Fibroblast of skin of left quadriceps (primary cell): ENCODE results near the gene EHF.
A peak's percentile ranks its signal among the peaks of the same experiment; 100 is the strongest.
"Not testable (repeated sequence)": the region's sequence is repeated elsewhere in the genome, so short reads cannot be mapped to it uniquely, and the experiment has no call there.

Source experiments
- DNase-seq, 2 experiments: peaks; one replicate each; pipeline ENCODE4 v3.0.0-alpha.2; 2013; ENCODE audit warnings: low read depth in 2 of 2

EHF gene

DNA sequence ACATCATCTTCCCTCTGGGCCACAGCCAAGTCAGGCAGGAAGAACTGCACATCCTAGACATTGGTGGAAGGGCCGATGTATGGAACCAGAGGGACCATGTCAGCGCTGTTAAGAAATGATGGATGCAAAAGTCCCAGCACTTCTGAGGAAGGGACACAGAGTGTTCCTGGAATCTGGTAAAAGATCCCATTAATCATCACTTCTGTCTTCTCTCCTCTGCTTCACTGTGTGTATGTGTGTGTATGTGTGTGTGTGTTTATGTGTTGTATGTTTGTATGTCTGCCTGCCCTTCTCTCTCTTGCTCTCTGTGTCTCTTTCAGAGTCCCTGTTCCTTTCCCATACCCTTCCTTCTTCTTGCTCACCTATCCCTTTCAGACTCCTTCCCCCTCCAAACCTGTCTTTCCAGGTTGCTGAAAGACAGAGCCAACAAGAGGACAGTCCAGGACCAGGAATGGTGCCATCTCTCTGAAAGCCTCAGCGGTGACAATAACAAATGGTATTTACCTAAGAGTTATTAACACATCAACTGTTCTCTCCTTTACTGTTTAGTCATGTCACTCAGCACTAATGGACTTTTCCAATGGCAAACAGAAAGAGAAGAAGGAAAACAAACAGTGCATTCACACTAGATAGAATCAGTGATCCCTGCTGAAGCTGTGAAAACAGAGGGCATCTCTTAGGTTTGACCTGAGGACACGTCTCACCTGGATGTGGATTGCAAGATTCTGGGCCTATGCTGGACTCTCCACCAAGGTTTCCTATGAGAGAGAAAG, 47.1 kb downstream of the EHF start:
- DNase-seq: no peak

DNA sequence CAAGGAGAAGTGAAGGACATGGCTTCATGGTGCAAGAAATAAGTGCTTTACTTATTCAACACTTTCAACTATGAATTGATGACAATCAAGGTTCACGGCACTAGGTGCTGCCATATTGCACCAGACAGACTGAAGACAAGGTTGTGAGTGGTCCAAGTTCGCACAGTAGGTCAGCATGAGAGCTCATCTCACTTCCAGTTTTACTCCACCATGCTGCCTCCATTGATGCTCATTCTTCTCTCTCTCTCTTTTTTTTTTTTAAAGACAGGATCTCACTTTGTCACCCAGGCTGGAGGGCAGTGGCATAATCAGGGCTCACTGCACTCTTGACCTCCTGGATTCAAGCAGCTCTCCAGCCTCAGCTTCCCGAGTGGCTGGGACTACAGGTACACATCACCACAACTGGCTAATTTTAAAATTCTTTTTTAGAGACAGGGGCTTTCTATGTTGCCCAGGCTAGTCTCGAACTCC, 47.7 kb downstream of the EHF start:
- DNase-seq: no peak

DNA sequence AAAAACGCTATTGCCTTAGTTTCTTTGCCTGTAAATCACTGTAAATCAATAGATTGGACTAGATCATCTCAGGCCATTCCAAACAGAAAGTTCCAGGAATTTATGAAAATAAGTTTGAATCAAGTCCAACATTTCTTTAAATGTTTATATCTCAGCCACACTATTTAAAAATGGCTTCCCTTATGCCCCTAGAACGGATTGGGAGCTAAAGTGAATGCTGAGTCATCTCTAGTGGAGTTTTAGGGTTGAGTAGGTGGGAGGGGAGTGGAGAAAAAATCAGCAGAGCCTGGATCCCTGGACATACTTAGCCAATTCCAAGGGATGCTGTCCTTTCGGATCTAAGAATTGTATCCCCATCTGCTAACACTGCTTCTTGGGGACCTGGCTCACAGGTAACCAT, 48.6 kb downstream of the EHF start:
- DNase-seq: no peak

DNA sequence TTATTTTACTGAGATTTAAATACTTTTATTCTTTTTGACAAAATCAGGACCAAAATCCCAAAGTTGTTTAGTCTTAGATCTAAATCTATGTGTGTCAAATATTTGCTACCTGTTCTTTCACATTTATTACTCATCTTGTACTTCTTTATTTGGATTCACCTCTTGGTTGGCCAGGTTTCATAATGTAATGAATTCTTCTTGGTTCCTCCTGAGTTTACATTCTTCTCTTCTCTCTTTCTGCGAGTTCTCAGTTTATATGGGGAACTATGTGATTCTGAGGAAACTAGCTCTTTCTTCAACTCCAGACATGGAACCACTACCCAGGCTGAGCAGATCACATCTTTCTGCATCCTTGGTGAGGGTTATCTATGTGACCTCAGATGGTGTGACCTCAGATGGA, 50.2 kb downstream of the EHF start:
- no peak for DNase-seq

DNA sequence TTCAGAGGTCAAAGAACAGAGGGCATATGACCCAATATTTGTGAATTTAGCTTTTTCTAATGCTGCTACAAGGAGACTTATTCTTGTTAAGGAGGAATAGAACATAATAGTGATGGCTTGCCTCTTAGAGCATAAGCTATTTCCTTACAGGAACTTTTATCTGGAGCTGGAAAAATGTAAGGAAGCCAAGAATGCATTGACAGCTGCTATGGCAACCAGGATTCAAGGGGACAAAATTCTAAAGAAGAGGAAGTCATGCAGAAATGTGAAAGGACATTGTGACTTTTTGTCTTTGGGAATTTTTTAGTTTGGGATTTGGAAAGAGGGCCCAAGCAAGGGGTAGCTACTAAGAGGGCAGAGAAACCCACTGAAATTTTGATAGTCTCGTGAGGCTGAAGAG, 51.1 kb downstream of the EHF start:
- no peak for DNase-seq

DNA sequence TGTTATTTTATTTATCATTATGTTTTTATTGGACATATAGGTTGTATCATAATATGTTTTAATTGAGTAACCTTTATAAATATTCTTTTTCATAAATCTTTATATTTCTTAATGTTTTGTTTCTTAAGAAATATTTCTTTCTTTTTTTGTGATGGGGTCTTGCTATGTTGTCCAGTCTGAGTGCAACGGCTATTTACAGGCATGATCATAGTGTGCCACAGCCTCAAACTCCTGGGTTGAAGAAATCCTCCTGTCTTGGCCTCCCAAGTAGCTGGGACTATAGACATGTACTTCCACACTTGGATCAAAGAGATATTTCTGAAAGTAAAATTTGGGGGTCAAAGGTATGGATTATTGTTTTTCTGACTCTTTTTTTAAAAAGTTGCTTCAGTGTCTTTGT, 53.1 kb downstream of the EHF start:
- DNase-seq: no peak

DNA sequence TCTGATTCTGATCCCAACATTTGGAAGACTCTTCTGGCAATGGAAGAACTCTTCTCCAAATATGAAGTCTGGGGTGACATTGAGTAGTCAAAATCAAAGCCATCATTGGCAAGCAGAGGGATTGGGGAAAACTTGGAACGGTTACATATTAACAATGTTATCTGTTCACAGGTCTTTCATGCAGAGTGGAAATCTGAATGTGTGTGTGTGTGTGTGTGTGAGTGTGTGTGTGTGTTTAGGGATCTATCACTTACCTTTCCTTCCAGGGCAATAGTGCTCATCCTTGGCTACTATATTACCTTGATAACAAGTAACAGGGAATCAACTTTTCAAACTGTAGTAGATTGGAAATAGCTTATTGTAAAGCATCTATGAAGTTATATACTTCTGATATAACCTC, 55.3 kb downstream of the EHF start:
- no peak for DNase-seq

DNA sequence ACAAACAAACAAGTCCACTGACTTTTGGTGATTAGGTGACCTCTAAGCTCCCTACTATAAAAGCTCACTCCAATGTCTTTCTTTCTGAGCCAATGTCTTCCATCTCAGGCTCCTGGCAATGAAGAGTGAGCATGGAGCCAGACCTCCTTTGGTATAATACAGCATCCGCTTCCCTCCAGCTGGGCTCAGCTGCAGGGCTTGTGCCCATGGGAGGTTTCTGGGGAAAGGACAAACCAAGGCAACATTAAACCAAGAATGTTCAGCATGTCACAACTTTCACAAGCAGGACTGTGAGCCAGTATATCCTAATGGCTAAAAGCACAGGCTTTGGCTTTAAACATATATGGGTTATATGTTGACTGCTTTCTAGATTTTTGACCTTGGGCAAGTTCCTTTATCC, 58.8 kb downstream of the EHF start:
- no peak for DNase-seq

DNA sequence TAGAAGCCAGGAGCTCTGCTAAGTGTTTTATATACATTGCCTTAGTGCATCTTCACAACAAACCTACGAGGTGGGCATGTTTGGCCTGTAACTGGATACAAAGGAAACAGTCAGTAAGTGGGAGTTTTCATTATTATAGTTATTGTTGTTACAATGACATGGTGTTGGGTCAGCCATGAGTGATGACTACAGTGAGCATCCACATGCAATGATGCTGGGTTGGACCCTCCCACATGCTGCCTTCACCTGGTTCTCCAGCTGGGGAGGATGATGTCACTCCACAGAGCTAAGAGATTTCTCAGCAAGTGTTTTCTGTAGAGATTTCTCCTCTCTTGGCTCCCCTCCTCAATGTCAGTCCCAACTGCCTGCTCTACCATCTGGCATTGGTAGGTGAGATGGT, 59.3 kb downstream of the EHF start:
- DNase-seq: no peak

DNA sequence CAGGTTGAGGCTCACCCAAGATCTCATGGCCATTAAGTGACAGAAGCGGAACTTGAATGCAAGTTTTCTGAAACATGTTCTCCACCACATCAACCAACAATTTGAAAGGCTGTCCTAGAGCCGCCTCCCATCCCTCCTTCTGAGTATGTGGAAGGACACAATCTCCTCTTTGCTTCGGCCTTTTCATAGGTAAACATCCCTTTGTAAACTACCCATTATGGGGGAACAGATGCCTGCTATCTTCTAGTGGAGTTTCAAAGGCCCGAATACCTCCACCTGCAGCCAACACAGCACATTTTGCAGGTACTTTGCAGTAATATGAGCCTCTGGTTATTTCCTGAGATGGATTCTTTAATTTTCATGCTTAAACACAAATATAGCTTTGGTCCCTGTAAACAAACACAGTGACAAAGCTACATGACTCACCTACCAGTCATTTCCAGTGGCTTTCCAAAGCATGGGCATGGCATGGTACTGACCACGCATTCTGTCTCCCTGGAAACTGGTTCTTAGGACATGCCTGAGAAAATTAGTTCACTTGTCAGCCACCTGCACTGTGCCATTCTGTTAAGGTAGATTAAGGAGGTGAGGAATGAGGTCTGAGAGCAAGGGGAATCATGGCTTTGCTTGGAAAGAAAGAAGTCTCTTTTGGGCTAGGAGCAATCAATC, 60.2 kb downstream of the EHF start:
- no peak for DNase-seq

DNA sequence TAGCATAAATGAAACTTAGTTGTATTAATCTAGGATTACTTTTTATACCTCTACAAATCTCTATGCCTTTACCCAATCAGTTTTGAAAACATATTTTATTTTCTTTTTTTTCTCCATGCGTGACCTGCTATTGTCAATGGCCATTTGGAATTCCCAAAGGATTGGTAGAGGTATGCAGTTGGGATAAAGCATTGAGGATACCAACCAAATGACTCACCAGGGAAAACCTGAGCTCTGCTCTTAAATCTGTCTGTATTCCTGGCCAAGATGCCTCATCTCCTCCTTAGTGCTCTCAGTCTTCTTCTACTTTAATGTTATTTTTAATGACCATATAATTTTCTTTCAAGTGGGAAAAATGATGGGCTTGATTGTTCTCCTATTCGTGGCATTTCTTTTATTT, 61.9 kb downstream of the EHF start:
- DNase-seq: peak in 1 of 2 experiments; percentile 18

DNA sequence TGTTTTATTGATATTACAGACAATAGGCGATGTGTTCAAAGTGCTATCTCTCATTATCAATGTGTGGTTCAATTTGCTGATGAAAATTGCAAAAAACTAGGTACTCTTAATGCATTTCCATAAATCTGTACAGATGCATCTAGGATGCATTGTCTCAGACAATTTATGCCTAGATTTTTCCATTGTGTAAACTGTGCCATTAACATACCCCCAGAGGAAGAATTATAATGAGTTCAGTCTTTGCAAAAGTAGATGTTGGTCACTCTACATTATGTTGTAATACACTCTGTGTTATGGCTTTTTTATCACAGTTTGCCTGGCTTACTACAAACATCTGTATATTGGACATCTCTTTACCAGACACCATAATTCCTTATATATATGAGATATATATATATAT, 62.5 kb downstream of the EHF start:
- DNase-seq: no peak

DNA sequence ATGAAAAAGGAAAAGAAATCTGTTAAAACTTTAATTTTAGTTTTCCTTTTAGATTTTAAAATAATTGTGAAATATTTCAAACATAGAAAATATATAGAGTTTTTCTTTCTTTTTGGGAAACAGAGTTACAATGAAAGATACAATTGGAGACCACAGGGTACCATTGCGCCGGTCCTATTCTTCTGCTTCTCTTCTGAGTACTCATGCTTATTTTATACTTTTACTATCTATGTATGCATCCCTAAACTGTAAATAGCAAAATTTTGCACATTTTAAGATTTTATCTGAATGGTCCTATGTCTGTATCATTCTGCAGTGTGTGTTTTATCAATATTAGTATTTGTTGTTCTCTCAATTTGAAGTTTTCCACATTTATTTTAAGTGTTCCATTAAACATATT, 65.0 kb downstream of the EHF start:
- no peak for DNase-seq

DNA sequence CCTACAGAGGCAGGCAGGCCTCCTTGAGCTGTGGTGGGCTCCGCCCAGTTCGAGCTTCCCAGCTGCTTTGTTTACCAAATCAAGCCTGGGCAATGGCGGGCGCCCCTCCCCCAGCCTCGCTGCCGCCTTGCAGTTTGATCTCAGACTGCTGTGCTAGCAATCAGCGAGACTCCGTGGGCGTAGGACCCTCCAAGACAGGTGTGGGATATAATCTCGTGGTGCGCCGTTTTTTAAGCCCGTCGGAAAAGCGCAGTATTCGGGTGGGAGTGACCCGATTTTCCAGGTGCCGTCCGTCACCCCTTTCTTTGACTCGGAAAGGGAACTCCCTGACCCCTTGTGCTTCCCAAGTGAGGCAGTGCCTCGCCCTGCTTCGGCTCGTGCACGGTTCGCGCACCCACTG, 71.4 kb downstream of the EHF start:
- DNase-seq: not testable (repeated sequence)

DNA sequence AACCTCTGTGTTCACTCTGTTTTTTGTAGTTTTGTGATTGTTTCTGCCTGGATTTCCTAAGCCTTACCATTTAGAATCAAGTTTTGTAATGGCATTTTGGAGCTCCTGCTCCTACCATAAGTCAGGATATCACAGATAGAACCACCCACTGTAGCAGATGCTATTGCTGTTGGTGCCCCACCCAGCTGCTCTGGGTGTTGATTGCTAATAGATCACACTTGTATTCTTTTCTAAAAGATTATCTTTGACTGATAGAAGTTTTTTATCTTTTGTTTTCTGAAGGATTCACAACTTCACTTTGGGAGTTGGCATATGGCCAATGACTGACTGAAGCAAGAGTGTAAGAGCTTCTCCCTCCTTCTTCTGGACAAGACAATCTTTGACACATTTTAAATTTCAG, 76.0 kb downstream of the EHF start:
- no peak for DNase-seq

DNA sequence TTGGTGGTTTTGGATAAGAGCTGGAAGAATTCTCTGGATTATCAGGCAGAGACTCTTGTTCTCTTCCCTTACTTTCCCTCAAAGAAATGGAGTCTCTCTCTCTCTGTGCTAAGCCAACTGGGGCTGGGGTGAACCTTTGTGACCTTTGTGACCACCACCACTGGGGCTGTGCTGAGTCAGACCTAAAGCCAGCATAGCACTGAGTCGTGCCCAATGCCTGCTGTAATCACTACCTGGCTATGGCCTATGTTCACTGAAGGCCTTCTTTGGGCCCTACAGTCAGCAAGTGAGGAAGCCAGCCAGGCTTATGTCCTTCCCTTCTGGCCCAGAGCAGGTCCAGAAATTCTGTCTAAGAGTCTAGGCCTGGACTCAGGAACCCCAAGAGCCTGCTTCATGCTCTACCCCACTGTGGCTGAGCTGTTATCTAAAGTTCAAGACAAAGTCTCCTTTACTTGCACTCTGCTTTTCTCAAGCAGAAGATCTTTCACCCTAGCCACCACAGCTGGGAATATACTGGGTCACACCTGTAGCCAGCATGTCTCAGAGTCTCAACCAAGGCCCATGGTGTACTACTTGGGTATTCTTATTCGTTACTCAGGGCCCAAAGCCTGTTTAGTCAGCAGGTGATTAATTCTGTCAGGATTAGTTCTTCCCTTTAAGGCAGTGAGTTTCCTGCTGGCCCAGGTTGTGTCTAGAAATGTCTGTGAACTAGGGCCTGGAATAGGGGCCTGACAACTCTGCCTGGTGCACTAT, 86.0 kb downstream of the EHF start:
- DNase-seq: no peak

DNA sequence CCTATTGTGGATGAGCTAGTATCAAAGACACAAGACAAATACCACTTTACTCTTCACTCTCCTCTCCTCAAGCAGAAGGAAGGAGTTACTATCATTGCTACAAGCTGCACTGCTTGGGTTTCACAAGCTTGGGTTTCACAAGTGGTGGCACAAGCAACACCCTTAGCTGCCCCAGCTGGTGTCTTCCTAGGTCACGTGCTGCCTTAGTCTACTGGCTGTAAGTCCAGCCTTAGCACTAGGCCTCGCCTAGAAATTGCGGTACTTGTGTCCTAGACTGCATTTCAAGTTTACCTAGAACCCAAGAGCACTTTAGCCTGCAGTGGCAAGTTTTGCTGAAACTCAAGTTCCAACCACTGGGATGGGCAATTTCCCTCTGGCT, 86.6 kb downstream of the EHF start:
- DNase-seq: no peak
